GM23338 (cell line): ENCODE data around the gene PDZD8. TPM values are rescaled to one million over a fixed set of nuclear protein-coding genes. Genes with fewer than 3 reads are reported as not detected.

Experiments used
- ATAC-seq: fragments of 200-7000 bp; cut with Tn5 transposase; 3 replicates; pipeline ENCODE4 v1.9.1; 2020
- DNase-seq: peaks from one replicate; pipeline ENCODE4 v3.0.0-alpha.2; 2015; ENCODE audit warnings: low spot score
- H2AFZ ChIP-seq: fragments of 200-600 bp; sonication (generic); 2 replicates; pipeline ENCODE4 v1.8.0; 2016; ENCODE audit warnings: antibody characterized with exemption, mild to moderate bottlenecking, moderate library complexity
- H3F3A ChIP-seq: fragments of 200-600 bp; sonication (generic); replicated peaks from 2 replicates; pipeline ENCODE4 v1.8.0; 2017; ENCODE audit warnings: antibody characterized with exemption, mixed run types, low read depth
- H3K27ac ChIP-seq: fragments of 200-600 bp; sonication (generic); 2 replicates; pipeline ENCODE4 v1.6.1; 2016; ENCODE audit warnings: low read depth
- H3K27me3 ChIP-seq: fragments of 200-600 bp; sonication (generic); 2 replicates; pipeline ENCODE4 v1.8.0; 2016; ENCODE audit warnings: mild to moderate bottlenecking, mixed run types, moderate library complexity; ENCODE audit not compliant: insufficient read depth
- H3K36me3 ChIP-seq: fragments of 200-600 bp; sonication (generic); 2 replicates; pipeline ENCODE4 v1.8.0; 2016; ENCODE audit warnings: mild to moderate bottlenecking; ENCODE audit not compliant: insufficient read depth
- H3K4me1 ChIP-seq: fragments of 200-600 bp; sonication (generic); 2 replicates; pipeline ENCODE4 v1.8.0; 2016; ENCODE audit warnings: mild to moderate bottlenecking, moderate library complexity; ENCODE audit not compliant: insufficient read depth
- H3K4me2 ChIP-seq: fragments of 200-600 bp; sonication (generic); 2 replicates; pipeline ENCODE4 v1.7.1; 2017; ENCODE audit warnings: mixed run types
- H3K4me3 ChIP-seq: fragments of 200-600 bp; sonication (generic); 2 replicates; pipeline ENCODE4 v1.6.1; 2016; ENCODE audit warnings: mixed run types
- H3K79me2 ChIP-seq: fragments of 200-600 bp; sonication (generic); replicated peaks from 2 replicates; pipeline ENCODE4 v1.8.0; 2017; ENCODE audit warnings: mild to moderate bottlenecking; ENCODE audit not compliant: insufficient read depth
- H3K9me2 ChIP-seq: fragments of 200-600 bp; sonication (generic); 2 replicates; pipeline ENCODE4 v1.8.0; 2017; ENCODE audit not compliant: insufficient read depth
- H4K20me1 ChIP-seq: fragments of 200-600 bp; sonication (generic); replicated peaks from 2 replicates; pipeline ENCODE4 v1.8.0; 2017; ENCODE audit warnings: mild to moderate bottlenecking; ENCODE audit not compliant: insufficient read depth
- H3K27ac Mint-ChIP-seq: 2 replicates; pipeline ENCODE4 v1.8.0; 2020; ENCODE audit warnings: inconsistent platforms, mild to moderate bottlenecking, moderate library complexity, mixed read lengths
- H3K27me3 Mint-ChIP-seq: 3 replicates; pipeline ENCODE4 v1.8.0; 2022; ENCODE audit warnings: low read depth, mild to moderate bottlenecking, moderate library complexity, mixed read lengths, inconsistent platforms; ENCODE audit not compliant: insufficient read depth, poor library complexity
- H3K36me3 Mint-ChIP-seq: 3 replicates; pipeline ENCODE4 v1.8.0; 2021; ENCODE audit warnings: low read depth, mild to moderate bottlenecking, inconsistent platforms, moderate library complexity, mixed read lengths
- H3K4me1 Mint-ChIP-seq: 3 replicates; pipeline ENCODE4 v1.8.0; 2020; ENCODE audit warnings: mild to moderate bottlenecking, inconsistent platforms, mixed read lengths
- H3K4me3 Mint-ChIP-seq: 3 replicates; pipeline ENCODE4 v1.8.0; 2021; ENCODE audit warnings: moderate library complexity, mild to moderate bottlenecking, inconsistent platforms, mixed read lengths
- H3K9me3 Mint-ChIP-seq: 3 replicates; pipeline ENCODE4 v1.8.0; 2020; ENCODE audit warnings: moderate library complexity, mild to moderate bottlenecking, inconsistent platforms, mixed read lengths
- EZH2 ChIP-seq: fragments of 200-600 bp; sonication (generic); IDR thresholded peaks from one replicate; pipeline ENCODE4 v1.8.0; 2017; ENCODE audit warnings: antibody characterized with exemption, mild to moderate bottlenecking, low read depth; ENCODE audit not compliant: unreplicated experiment
- EZH2phosphoT487 ChIP-seq: fragments of 200-600 bp; sonication (generic); IDR thresholded peaks from one replicate; pipeline ENCODE4 v1.8.1; 2018; ENCODE audit warnings: antibody characterized with exemption; ENCODE audit not compliant: unreplicated experiment
- JUNB ChIP-seq: IDR thresholded peaks from one replicate; pipeline ENCODE4 v1.6.1; 2016; ENCODE audit warnings: antibody characterized with exemption; ENCODE audit not compliant: unreplicated experiment
- NANOG ChIP-seq: IDR thresholded peaks from 2 replicates; pipeline ENCODE4 v1.6.1; 2016; ENCODE audit warnings: antibody characterized with exemption, borderline replicate concordance
- POLR2AphosphoS5 ChIP-seq: IDR thresholded peaks from 2 replicates; pipeline ENCODE4 v1.6.1; 2016; ENCODE audit warnings: antibody characterized with exemption, low read depth
- REST ChIP-seq: IDR thresholded peaks from one replicate; pipeline ENCODE4 v1.6.1; 2018; ENCODE audit warnings: antibody characterized with exemption; ENCODE audit not compliant: unreplicated experiment
- ZNF462 ChIP-seq: fragments of 250-450 bp; sonication (Bioruptor Pico); IDR thresholded peaks from 2 replicates; pipeline ENCODE4 v1.5.0; 2020; ENCODE audit warnings: mild to moderate bottlenecking, moderate library complexity
- polyA plus RNA-seq: library from polyadenylated mRNA; unstranded; fragments of >200 nt; fragmentation: Nextera tagmentation; extraction: Ambion mirVana; gene quantifications from 2 replicates; pipeline ENCODE4 v1.2.1, GENCODE V29; 2016
- total RNA-seq: library from RNA; depleted of rRNA; stranded (reverse); fragments of >200 nt; shearing (Covaris generic); gene quantifications from 2 replicates; pipeline ENCODE4 v1.2.3, GENCODE V29; 2014

PDZD8 gene
- total and polyA plus RNA-seq, 2 experiments from 2014 or later = 11.4 to 28.6 TPM

- TF ChIP-seq ZNF462 (CRISPR knock-in tag) (no peak), EZH2phosphoT487 (no peak), REST (no peak), POLR2AphosphoS5 (no peak), EZH2 (no peak), JUNB (no peak)
These were observed 74.6 kb downstream of the PDZD8 start (continued) for GRCh38 chr10:117300671-117301070.

GRCh38 chr10:117299435-117299834 lies 75.8 kb downstream of the PDZD8 start:
- Histone ChIP-seq H3K36me3 (no peaks in the 10 kb centered on the region), H3K4me1 (no peaks in the 10 kb centered on the region), H3K79me2 (0 out of 2 replicates have a peak, but pooled peaks cover 9% of the 10 kb centered on the region), H3K27ac (no peak overlapping the region), H4K20me1 (no peaks in the 10 kb centered on the region), H3K4me2 (no peak overlapping the region), H2AFZ (no peak overlapping the region), H3K4me3 (no peak overlapping the region), H3K27me3 (no peaks in the 10 kb centered on the region), H3K9me2 (no peaks in the 10 kb centered on the region), H3F3A (no peaks in the 10 kb centered on the region)
- Mint-ChIP-seq H3K4me1 (peaks cover 4% of the 10 kb centered on the region; the same call in 2 of the 3 replicates), H3K9me3 (peaks cover 17% of the 10 kb centered on the region), H3K27me3 (peaks cover 1% of the 10 kb centered on the region), H3K4me3 (no peak overlapping the region), H3K36me3 (peaks cover 20% of the 10 kb centered on the region), H3K27ac (no peak overlapping the region)
- DNase-seq (no peak), ATAC-seq (no peak)
- TF ChIP-seq NANOG = no peak
